Measurements from ENCODE around the gene SNRNP200. TPM values are rescaled to one million over a fixed set of nuclear protein-coding genes. Genes with fewer than 3 reads are reported as not detected.

The SNRNP200 gene
- total RNA-seq, 2 experiments from 2014 or later, result 79.3 to 216 TPM

GRCh38 chr2:96305979-96306308, 598 bp upstream of the SNRNP200 start:
- CTCF ChIA-PET (ENCODE audit: unreplicated experiment), result no interaction called here
- TSS peak; percentile 98 for BruUV-seq (replicated peaks)
- peaks cover 40% of the 10 kb centered on the region for H3K36me3 ChIP-seq (ENCODE audit: insufficient read depth, low read length)
- peaks cover 36% of the 10 kb centered on the region for H3K79me2 ChIP-seq (ENCODE audit: insufficient read depth, low read depth, low read length)
- peak; percentile 13 for DNase-seq (ENCODE audit: low spot score)
- POLR2A ChIA-PET, result interaction anchor here (0.5 to 3.4 kb wide), 8 partner anchors 14 to 234 kb away, joined by 3 to 31 read pairs (median 4); partner anchors contain the start of genes CIAO1, NCAPH and TMEM127
- intact Hi-C loops (cut with micrococcal nuclease; ENCODE audit: unreplicated experiment), result loop anchor here (1.0 kb wide), 3 partner anchors 16 to 40 kb away; partner anchors contain the start of gene CIAO1
- peak overlapping the region; percentile 80; the same call in 1 of the 2 replicates for H2AFZ ChIP-seq (ENCODE audit: low read length)
- peak overlapping the region; percentile 95 for H3K4me3 ChIP-seq (ENCODE audit: low read depth, low read length, poor library complexity, severe bottlenecking)
- H3K4me2 ChIP-seq (ENCODE audit: low read length), result peak overlapping the region; percentile 96
- H3K4me1 ChIP-seq (ENCODE audit: insufficient read depth, low read length, poor library complexity, severe bottlenecking), result peaks cover 28% of the 10 kb centered on the region
- no peaks in the 10 kb centered on the region for H3K9me3 ChIP-seq (ENCODE audit: low read length)
- TF ChIP-seq CTCF (conservative IDR thresholded peaks at IDR 0.05; ENCODE audit: low read length) (no peak), EZH2phosphoT487 (IDR thresholded peaks at IDR 0.05; ENCODE audit: borderline replicate concordance, low read depth, low read length) (no peak)
- peak overlapping the region; percentile 73 for H3K27ac ChIP-seq (ENCODE audit: low read depth, low read length, poor library complexity, severe bottlenecking)
- peaks cover 9% of the 10 kb centered on the region; the same call in 1 of the 2 replicates for H4K20me1 ChIP-seq (ENCODE audit: insufficient read depth, low read length)
- H3K9me2 ChIP-seq (ENCODE audit: insufficient read depth, low read length), result no peaks in the 10 kb centered on the region

GRCh38 chr2:96304606-96305005, 740 bp downstream of the SNRNP200 start:
- Histone ChIP-seq H3K4me1 (ENCODE audit: insufficient read depth, low read length, poor library complexity, severe bottlenecking) (peaks cover 28% of the 10 kb centered on the region), H3K79me2 (ENCODE audit: insufficient read depth, low read depth, low read length) (peaks cover 36% of the 10 kb centered on the region), H3K27ac (ENCODE audit: low read depth, low read length, poor library complexity, severe bottlenecking) (peak overlapping the region; percentile 73), H3K9me3 (ENCODE audit: low read length) (no peaks in the 10 kb centered on the region), H4K20me1 (ENCODE audit: insufficient read depth, low read length) (peaks cover 9% of the 10 kb centered on the region; the same call in 1 of the 2 replicates), H3K36me3 (ENCODE audit: insufficient read depth, low read length) (peaks cover 53% of the 10 kb centered on the region), H2AFZ (ENCODE audit: low read length) (peak overlapping the region; percentile 80; the same call in 1 of the 2 replicates), H3K4me2 (ENCODE audit: low read length) (peak overlapping the region; percentile 96), H3K4me3 (ENCODE audit: low read depth, low read length, poor library complexity, severe bottlenecking) (peak overlapping the region; percentile 95), H3K9me2 (ENCODE audit: insufficient read depth, low read length) (no peaks in the 10 kb centered on the region)
- BruUV-seq (replicated peaks), result no TSS peak
- intact Hi-C loops (cut with micrococcal nuclease; ENCODE audit: unreplicated experiment), result loop anchor here (1.0 kb wide), 3 partner anchors 18 to 38 kb away; partner anchors contain the start of gene CIAO1
- TF ChIP-seq CTCF (conservative IDR thresholded peaks at IDR 0.05; ENCODE audit: low read length) (0 out of 2 replicates have a peak, but pooled peaks have one; percentile 11), EZH2phosphoT487 (IDR thresholded peaks at IDR 0.05; ENCODE audit: borderline replicate concordance, low read depth, low read length) (no peak)
- ChIA-PET CTCF (ENCODE audit: unreplicated experiment) (no interaction called here), POLR2A (interaction anchor here (1.4 to 3.4 kb wide), 4 partner anchors 11 to 31 kb away, joined by 4 to 31 read pairs (median 14); partner anchors contain the start of gene NCAPH)
- DNase-seq (ENCODE audit: low spot score), result no peak

GRCh38 chr2:96301865-96302264, 3.5 kb downstream of the SNRNP200 start:
- Histone ChIP-seq H3K9me2 (ENCODE audit: insufficient read depth, low read length) (no peaks in the 10 kb centered on the region), H4K20me1 (ENCODE audit: insufficient read depth, low read length) (peaks cover 9% of the 10 kb centered on the region; the same call in 1 of the 2 replicates), H3K4me3 (ENCODE audit: low read depth, low read length, poor library complexity, severe bottlenecking) (no peak overlapping the region), H3K27ac (ENCODE audit: low read depth, low read length, poor library complexity, severe bottlenecking) (no peak overlapping the region), H3K4me1 (ENCODE audit: insufficient read depth, low read length, poor library complexity, severe bottlenecking) (peaks cover 21% of the 10 kb centered on the region), H2AFZ (ENCODE audit: low read length) (no peak overlapping the region), H3K9me3 (ENCODE audit: low read length) (no peaks in the 10 kb centered on the region), H3K36me3 (ENCODE audit: insufficient read depth, low read length) (peaks cover 81% of the 10 kb centered on the region), H3K79me2 (ENCODE audit: insufficient read depth, low read depth, low read length) (peaks cover 36% of the 10 kb centered on the region), H3K4me2 (ENCODE audit: low read length) (no peak overlapping the region)
- intact Hi-C loops (cut with micrococcal nuclease; ENCODE audit: unreplicated experiment), result no loop called here
- DNase-seq (ENCODE audit: low spot score), result no peak
- no TSS peak for BruUV-seq (replicated peaks)
- ChIA-PET CTCF (ENCODE audit: unreplicated experiment) (no interaction called here), POLR2A (no interaction called here)
- TF ChIP-seq CTCF (conservative IDR thresholded peaks at IDR 0.05; ENCODE audit: low read length), result no peak
- TF ChIP-seq EZH2phosphoT487 (IDR thresholded peaks at IDR 0.05; ENCODE audit: borderline replicate concordance, low read depth, low read length), result no peak
